Mesodermal cell (in vitro differentiated cells): ENCODE measurements around the gene ISOC2.

Source experiments
- H3K27ac ChIP-seq: 2 replicates; pipeline ENCODE4 v1.7.0; 2013; ENCODE audit warnings: mild to moderate bottlenecking, low read depth, low read length, moderate library complexity; ENCODE audit not compliant: severe bottlenecking
- H3K36me3 ChIP-seq: 2 replicates; pipeline ENCODE4 v1.7.1; 2013; ENCODE audit warnings: mild to moderate bottlenecking, low read length, moderate library complexity; ENCODE audit not compliant: control insufficient read depth, insufficient read depth
- H3K4me1 ChIP-seq: one replicate; pipeline ENCODE4 v1.7.1; 2013; ENCODE audit warnings: mild to moderate bottlenecking, low read length; ENCODE audit not compliant: insufficient read depth, control insufficient read depth, poor library complexity, severe bottlenecking
- H3K4me3 ChIP-seq: 2 replicates; pipeline ENCODE4 v1.7.0; 2013; ENCODE audit warnings: low read length, control low read depth, mild to moderate bottlenecking; ENCODE audit not compliant: insufficient read depth, poor library complexity, severe bottlenecking; ENCODE audit errors: extremely low read depth
- H3K9me3 ChIP-seq: 2 replicates; pipeline ENCODE4 v1.7.1; 2013; ENCODE audit warnings: mild to moderate bottlenecking, low read length, moderate library complexity; ENCODE audit not compliant: control insufficient read depth
- WGBS, 2 experiments: methylation state at CpG; one replicate each; pipeline ENCODE4 v1.1.5; 2013; ENCODE audit warnings: missing lambda C conversion rate in 2 of 2; ENCODE audit not compliant: insufficient coverage in 2 of 2; 5-methylcytosine and 5-hydroxymethylcytosine counted together

ISOC2 gene

DNA sequence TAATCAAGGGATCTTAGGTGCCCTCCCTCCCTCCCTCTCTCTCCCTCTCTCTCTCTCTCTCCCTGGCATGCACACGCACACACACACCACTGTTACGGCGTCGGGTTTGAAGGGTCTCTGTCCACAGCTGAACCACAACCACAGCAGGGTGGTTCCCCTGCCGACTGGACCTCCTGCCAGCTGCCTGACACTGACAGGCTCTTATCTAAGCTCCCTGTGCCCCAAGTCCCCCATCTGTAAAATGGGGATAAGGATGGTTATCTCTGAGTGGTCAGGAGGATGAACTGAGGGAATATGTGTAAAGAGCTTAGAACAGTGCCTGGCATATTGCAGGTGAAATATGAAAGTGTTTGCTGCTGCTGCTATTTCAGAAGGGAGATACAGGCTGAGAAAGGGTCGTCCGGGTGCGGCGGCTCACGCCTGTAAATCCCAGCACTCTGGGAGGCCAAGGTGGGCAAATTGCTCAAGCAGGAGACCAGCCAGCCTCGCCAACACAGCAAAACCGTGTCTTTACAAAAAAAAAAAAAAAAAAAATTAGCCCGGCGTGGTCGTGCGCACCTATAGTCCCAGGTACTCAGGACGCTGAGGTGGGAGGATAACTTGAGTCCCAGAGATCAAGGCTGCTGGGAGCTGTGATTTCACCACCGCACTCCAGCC is 17.5 kb downstream of the ISOC2 start:
- Histone ChIP-seq H3K36me3 (no peaks in the 10 kb centered on the region), H3K9me3 (no peaks in the 10 kb centered on the region), H3K4me3 (no peak overlapping the region), H3K4me1 (no peaks in the 10 kb centered on the region), H3K27ac (no peak overlapping the region)
- 42 to 60% methylated on average over 10 to 17 of the region's 18 CpGs for WGBS, 2 experiments

DNA sequence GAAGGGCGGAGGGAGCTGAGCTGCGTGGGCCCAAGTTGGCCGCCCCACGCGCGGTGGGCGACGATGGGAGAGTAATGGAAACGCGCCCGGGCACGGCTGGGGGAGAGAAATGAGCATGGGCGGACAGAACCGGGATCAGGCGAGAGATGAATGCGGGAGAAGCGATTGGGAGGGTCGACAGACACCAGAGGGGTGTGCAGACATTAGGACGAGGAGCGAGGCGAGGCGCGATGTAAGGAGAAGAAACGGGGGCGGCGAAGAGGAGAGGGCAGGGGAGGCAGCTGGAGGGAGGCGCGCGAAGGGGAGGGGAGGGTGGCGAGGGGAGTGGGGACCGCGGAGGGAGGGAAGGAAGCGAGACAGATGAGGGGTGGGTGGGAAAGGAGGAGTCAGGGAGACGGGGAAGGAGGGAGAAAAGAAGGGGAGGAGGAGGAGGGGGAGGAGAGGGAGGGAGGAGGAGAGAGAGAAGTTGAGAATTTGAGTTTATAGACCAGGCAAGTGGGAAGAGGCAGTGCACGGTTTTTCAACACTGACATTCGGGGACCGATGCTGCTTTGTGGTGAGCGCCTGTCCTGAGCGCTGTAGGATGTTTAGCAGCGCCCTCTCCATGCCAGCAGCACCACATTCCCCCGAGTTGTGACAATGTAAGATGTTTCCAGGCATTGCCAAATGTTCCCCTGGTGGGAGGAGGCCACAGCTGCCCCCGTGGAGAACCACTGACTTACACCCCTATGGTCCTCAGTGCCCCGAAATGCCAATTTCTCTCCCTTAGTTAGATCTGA is 18.2 kb downstream of the ISOC2 start, which contains the start of gene SHISA7:
TSS of gene SHISA7 (minus strand) at position 256 of the 779 bp plus-strand sequence. CDS start 437 bp downstream, outside the sequence.
- Histone ChIP-seq H3K27ac (no peak within 1 kb of the TSS), H3K4me1 (no peaks in the 10 kb centered on the region), H3K36me3 (no peaks in the 10 kb centered on the region), H3K4me3 (no peak within 1 kb of the TSS), H3K9me3 (no peaks in the 10 kb centered on the region)
- 2 to 5% methylated on average over 30 to 41 of the region's 43 CpGs for WGBS, 2 experiments

DNA sequence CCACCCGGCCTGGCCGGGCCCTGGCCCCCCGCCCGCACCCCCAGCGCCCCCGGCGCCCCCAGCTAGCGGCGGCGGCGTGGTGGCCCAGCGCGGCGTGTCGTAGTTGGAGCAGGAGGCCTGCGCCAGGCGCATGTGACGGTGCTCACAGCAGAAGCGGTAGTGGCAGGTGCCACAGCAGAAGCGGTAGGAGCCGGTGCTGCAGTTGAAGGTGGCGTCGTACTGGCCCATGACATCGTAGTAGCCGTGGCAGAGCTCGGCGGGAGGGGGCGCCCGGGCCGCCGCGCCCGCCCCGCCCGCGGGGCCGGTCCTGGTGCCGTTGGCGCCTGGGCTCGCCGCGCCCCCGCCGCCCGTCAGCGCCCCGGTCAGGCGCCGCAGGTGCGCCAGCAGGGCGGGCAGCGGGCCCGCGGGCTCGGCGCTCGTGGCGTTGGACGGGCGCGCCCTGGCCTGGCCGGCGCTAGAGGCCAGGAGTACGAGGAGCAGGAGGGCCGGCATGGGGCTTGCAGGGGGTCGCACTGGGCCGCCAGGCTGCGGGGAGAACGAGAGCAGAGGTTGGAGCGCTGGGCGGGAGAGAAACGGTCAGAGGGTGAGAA is 19.0 kb downstream of the ISOC2 start:
- no peaks in the 10 kb centered on the region for H3K9me3 ChIP-seq
- no peak overlapping the region for H3K4me3 ChIP-seq
- H3K36me3 ChIP-seq, result no peaks in the 10 kb centered on the region
- WGBS, 2 experiments, result 1 to 2% methylated on average over 57 to 62 of the region's 72 CpGs
- no peaks in the 10 kb centered on the region for H3K4me1 ChIP-seq
- no peak overlapping the region for H3K27ac ChIP-seq

DNA sequence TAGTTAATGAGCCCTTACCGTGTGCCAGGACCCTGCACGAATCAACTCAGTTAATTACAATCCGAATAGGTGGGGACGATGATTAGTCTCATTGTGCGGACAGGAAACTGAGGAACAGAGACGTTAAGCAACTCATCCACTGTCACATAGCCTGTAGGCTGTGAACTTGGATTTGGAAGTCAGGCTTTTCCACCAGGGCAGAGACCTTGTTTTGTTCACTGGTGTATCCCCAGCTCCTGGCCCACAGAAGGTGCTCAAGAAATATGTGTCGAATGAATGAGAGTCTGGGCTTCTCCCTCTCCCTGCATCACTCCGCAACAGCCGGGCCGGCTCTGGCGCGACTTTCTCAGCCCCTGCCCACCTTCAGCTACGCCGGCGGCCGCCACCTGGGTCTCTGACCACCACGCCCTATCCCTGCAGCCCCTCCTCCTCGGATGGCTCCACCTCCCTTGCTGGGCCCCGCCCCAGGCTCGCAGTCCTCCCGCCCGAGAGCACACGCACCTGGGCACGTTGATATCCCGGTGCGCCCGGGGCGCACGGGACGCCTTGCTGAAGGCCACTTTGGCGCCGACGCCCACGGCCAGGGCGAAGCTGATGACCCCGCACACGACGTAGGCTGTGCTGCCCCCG is 19.6 kb downstream of the ISOC2 start:
- 3 to 5% methylated on average over 19 to 29 of the region's 39 CpGs for WGBS, 2 experiments
- Histone ChIP-seq H3K36me3 (no peaks in the 10 kb centered on the region), H3K4me3 (no peak overlapping the region), H3K27ac (no peak overlapping the region), H3K9me3 (no peaks in the 10 kb centered on the region), H3K4me1 (no peaks in the 10 kb centered on the region)

DNA sequence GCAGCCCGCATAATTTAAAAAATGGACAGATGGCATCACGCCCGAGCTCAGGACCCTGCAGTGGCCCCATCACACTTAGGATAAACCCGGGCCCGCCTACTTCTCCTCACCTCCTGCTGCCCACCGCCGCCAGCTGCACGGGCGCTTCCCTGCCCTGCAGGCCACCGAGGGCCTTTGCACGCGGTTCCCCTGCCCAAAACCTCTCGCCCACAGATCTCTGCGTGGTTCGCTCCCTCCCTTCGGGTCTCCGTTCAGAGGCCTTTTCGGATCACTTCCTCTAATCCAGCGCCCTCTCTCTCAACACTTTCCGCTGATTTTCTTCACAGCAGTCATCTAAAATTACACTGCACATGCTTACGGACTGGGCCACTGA is 20.1 kb downstream of the ISOC2 start:
- Histone ChIP-seq H3K36me3 (no peaks in the 10 kb centered on the region), H3K4me3 (no peak overlapping the region), H3K9me3 (no peaks in the 10 kb centered on the region), H3K4me1 (no peaks in the 10 kb centered on the region), H3K27ac (no peak overlapping the region)
- WGBS, 2 experiments, result 8 to 10% methylated on average over 18 to 20 of the region's 21 CpGs

DNA sequence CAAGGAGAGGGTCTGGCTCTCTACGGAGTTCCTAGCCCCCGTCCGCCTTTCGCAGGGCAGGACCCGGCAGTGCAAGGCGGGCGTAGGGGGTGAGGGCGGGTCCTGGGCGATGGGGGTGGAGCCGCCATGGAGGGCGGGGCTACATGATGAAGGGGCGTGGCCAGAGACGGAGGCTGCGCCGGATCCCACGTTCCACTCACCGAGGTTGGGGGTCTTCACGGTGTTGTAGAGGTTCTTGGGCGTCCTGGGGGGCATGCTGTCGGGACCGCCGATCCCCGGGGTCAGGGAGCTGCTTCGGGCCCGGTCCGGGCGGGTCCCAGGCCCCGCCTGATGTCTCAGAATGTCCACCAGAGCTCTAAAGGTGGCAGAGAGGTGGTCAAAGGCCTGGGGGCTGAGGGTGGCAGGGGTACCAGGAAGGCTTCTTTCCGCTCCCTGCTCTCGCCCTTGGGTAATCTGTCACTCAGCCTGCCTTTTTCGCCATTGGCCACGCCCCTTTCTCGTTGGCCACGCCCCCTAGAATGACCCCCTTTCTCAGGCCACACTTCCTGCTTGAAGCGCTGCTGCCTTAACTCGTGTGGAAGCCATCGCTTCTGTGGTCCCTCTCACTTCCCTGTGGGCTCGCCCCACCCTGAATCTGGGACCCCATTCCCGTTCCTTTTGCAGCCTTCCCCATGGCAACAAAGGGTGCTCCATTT is 20.9 kb downstream of the ISOC2 start:
- no peak overlapping the region for H3K27ac ChIP-seq
- no peaks in the 10 kb centered on the region for H3K9me3 ChIP-seq
- 17 to 24% methylated on average over 17 to 38 of the region's 39 CpGs for WGBS, 2 experiments
- H3K4me1 ChIP-seq, result no peaks in the 10 kb centered on the region
- H3K36me3 ChIP-seq, result no peaks in the 10 kb centered on the region
- H3K4me3 ChIP-seq, result no peak overlapping the region

DNA sequence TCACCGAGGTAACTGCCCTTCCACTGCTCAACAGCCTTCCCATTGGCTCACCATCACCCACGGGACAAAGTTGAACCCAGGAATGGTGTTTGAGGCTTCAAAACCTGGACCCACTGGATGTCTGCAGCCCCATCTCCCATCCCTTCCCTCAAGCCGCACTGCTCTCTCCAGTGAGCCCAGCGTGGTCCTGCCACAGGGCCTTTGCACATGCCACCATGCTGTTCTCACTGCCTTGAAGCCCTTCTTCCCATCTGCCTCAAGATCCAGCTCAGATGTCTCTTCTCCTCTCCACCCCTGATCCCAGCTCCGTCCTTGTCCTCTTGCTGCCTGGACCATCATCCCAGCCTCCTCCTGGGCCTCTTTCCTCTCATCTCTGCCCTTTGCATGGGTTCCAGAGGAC is 22.4 kb downstream of the ISOC2 start:
- no peaks in the 10 kb centered on the region for H3K9me3 ChIP-seq
- H3K4me1 ChIP-seq, result no peaks in the 10 kb centered on the region
- WGBS, 2 experiments, result 69 to 82% methylated on average over 4 to 5 of the region's 5 CpGs
- no peak overlapping the region for H3K27ac ChIP-seq
- H3K36me3 ChIP-seq, result no peaks in the 10 kb centered on the region
- H3K4me3 ChIP-seq, result no peak overlapping the region

DNA sequence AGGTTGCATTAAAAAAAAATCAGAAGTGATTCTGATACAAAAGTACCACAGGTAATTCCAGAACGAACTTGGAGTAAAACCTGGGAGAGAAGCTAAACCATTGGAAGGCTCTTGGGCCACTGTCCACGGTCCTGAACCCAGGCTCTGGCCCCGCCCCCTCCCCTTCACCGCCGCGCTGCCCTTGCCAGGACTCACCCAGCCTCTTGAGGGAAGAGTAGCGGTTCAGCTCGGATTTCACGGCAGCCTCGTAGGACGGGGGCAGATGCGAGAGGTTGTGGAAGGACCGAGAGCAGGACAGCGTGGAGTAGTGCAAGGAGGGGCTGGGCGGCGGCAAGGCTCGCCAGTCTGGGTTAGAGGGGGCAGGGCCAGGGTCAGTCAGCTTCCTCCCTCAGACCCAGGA is 24.0 kb downstream of the ISOC2 start:
- no peaks in the 10 kb centered on the region for H3K36me3 ChIP-seq
- no peaks in the 10 kb centered on the region for H3K9me3 ChIP-seq
- 1 to 4% methylated on average over 17 of the region's 17 CpGs for WGBS, 2 experiments
- no peak overlapping the region for H3K4me3 ChIP-seq
- no peaks in the 10 kb centered on the region for H3K4me1 ChIP-seq
- no peak overlapping the region for H3K27ac ChIP-seq

DNA sequence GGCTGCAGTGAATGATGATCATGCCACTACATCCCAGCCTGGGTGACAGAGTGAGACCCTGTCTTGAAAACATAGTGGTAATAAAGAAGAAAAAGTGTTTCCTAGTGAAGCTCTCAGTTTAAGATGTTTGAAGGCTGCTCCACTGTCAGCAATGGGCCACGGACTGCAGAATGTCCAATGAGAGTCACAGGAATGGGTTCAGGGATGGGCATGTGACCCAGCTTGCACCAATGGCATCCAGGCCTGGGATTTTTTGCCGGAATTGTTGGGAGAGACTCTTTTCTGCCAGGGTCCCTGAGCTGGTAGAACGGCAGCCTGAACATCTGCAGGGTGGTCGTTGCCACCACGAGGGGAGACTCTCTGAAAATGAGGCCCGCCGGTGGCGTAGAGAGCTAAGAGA is 24.6 kb downstream of the ISOC2 start:
- WGBS, 2 experiments, result 36 to 41% methylated on average over 8 of the region's 8 CpGs
- Histone ChIP-seq H3K4me1 (no peaks in the 10 kb centered on the region), H3K4me3 (no peak overlapping the region), H3K36me3 (no peaks in the 10 kb centered on the region), H3K9me3 (no peaks in the 10 kb centered on the region), H3K27ac (no peak overlapping the region)

DNA sequence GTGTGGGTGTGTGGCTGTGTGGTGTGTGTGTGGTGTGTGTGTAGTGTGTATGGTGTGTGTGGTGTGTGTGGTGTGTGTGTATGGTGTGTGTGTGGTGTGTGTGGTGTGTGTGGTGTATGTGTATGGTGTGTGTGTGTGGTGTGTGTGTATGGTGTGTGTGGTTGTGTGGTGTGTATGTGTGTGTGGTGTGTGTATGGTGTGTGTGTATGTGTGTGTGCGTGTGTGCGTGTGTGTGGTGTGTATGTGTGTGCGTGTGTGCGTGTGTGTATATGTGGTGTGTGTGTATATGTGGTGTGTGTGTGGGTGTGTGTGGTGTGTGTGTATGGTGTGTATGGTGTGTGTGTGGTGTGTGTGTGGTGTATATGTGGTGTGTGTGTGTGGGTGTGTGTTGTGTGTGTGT is 26.4 kb downstream of the ISOC2 start:
- Histone ChIP-seq H3K36me3 (no peaks in the 10 kb centered on the region), H3K27ac (no peak overlapping the region), H3K9me3 (no peaks in the 10 kb centered on the region), H3K4me1 (no peaks in the 10 kb centered on the region), H3K4me3 (no peak overlapping the region)
- 98% methylated on average over 4 of the region's 4 CpGs; no CpG with 5 or more reads in 1 of the 2 experiments for WGBS, 2 experiments
